ENCODE measurements around the gene LRP1.

DNA sequence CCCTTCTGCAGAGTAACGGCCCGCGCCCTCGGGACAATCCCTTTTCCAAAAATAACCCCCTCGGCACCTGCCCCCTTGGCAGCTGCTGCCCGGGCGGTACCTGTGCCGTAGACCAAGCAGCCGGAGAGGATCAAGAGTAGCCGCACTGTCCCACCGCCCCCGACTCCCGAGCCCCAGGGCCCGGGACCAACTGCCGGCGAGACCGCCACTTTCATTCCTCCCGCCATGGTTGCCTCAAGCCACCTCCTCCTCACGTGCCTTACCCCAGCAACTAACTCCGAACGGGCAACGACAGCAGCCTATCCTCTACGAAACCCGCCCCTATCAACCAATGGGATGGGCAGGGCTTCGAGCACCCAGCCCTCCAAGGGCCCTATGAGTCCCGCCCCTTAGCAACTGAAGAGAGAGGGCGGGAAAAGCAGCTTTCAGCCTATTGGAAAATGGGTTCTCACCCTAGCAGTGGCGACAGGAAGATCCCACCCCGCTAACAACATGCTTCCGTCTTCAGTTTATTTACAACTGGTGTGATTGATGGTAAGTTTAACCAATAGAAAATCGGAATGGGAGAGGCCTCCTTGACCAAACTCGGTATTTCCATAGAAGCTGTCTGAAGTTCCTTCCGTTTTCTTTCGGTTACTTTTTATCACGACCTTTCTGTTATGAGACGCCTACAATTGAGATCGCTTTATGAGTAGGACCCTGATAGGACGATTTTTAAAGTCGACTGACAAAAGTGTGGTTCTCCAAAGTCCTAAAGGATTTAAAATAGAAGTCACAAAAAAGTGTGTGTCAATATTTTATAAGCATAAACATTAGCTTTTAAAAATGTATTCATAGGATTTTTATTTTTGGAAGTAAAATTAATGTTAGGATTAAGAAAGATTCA lies 49.5 kb upstream of the LRP1 start, which contains the start of gene NEMP1:
- TF ChIP-seq CTCF (IDR thresholded peaks at IDR 0.05; ENCODE audit: low read length) (no peak), EZH2 (optimal IDR thresholded peaks at IDR 0.05; ENCODE audit: low read depth, low read length) (no peak), EZH2phosphoT487 (IDR thresholded peaks at IDR 0.05; ENCODE audit: low read length) (no peak)

Measured in MM.1S (cell line).